Measurements from ENCODE around the gene VASH1. TPM values are rescaled to one million over a fixed set of nuclear protein-coding genes. Genes with fewer than 3 reads are reported as not detected.
A peak's percentile ranks its signal among the peaks of the same experiment; 100 is the strongest.

VASH1 gene
- polyA plus RNA-seq, 2 of the 4 experiments (the other 2 are of a cell fraction), result 2.1 to 6.0 TPM

GRCh38 chr14:76761960-76762410, 717 bp downstream of the VASH1 start:
- no peak for FAIRE-seq
- Histone ChIP-seq H3K4me1 (no peaks in the 10 kb centered on the region; the same call in 2 of the 3 replicates), H3K9me3 (no peaks in the 10 kb centered on the region), H3K4me3 (peak overlapping the region; percentile 78), H3K27ac (peak overlapping the region; percentile 79 to 95), H3K4me2 (peak overlapping the region; percentile 100)
- peak in 1 of 2 experiments; percentile 29; a peak in 3 of 6 replicates for ATAC-seq
- TF ChIP-seq, protein P1, sequence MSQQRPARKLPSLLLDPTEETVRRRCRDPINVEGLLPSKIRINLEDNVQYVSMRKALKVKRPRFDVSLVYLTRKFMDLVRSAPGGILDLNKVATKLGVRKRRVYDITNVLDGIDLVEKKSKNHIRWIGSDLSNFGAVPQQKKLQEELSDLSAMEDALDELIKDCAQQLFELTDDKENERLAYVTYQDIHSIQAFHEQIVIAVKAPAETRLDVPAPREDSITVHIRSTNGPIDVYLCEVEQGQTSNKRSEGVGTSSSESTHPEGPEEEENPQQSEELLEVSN (IDR thresholded peaks at IDR 0.05; ENCODE audit: borderline replicate concordance, low read depth), result 0 out of 2 replicates have a peak, but pooled peaks have one; percentile 4
- TF ChIP-seq ZC3H11A (IDR thresholded peaks at IDR 0.05), result no peak
- TF ChIP-seq CHD4 (IDR thresholded peaks at IDR 0.05; ENCODE audit: borderline replicate concordance), result no peak
- DNase-seq (ENCODE audit: low read depth in 1 of 2, low spot score in 1 of 2), result no peak
- WGBS (ENCODE audit: missing lambda C conversion rate), result 0% methylated on average over 21 of the region's 54 CpGs
- CTCF ChIA-PET, result interaction anchor here (0.8 to 1.7 kb wide), 4 partner anchors 21 to 52 kb away, joined by 3 to 5 read pairs (median 3); no protein-coding TSS in a partner anchor
- POLR2A ChIA-PET, result no interaction called here

GRCh38 chr14:76762411-76763095, 1.3 kb downstream of the VASH1 start:
- DNase-seq (ENCODE audit: low read depth in 1 of 2, low spot score in 1 of 2) (no peak), FAIRE-seq (no peak), ATAC-seq (no peak)
- no peaks in the 10 kb centered on the region for H3K9me3 ChIP-seq
- H3K4me2 ChIP-seq, result peak overlapping the region; percentile 100
- WGBS (ENCODE audit: missing lambda C conversion rate), result 50% methylated on average over 28 of the region's 28 CpGs
- peak overlapping the region; percentile 78 for H3K4me3 ChIP-seq
- ChIA-PET POLR2A (no interaction called here), CTCF (interaction anchor here (1.2 to 1.7 kb wide), 2 partner anchors 21 to 53 kb away, joined by 3 to 5 read pairs; no protein-coding TSS in a partner anchor)
- no peak for TF ChIP-seq HOXB13 (CRISPR knock-in tag; IDR thresholded peaks at IDR 0.05; ENCODE audit: low read depth)
- TF ChIP-seq, protein P2, sequence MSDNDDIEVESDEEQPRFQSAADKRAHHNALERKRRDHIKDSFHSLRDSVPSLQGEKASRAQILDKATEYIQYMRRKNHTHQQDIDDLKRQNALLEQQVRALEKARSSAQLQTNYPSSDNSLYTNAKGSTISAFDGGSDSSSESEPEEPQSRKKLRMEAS (IDR thresholded peaks at IDR 0.05), result peak; percentile 37; the same call in 1 of the 2 replicates
- H3K4me1 ChIP-seq, result no peaks in the 10 kb centered on the region; the same call in 2 of the 3 replicates
- H3K27ac ChIP-seq, result peak overlapping the region; percentile 79 to 95; a peak in 5 of 6 replicates

DNA sequence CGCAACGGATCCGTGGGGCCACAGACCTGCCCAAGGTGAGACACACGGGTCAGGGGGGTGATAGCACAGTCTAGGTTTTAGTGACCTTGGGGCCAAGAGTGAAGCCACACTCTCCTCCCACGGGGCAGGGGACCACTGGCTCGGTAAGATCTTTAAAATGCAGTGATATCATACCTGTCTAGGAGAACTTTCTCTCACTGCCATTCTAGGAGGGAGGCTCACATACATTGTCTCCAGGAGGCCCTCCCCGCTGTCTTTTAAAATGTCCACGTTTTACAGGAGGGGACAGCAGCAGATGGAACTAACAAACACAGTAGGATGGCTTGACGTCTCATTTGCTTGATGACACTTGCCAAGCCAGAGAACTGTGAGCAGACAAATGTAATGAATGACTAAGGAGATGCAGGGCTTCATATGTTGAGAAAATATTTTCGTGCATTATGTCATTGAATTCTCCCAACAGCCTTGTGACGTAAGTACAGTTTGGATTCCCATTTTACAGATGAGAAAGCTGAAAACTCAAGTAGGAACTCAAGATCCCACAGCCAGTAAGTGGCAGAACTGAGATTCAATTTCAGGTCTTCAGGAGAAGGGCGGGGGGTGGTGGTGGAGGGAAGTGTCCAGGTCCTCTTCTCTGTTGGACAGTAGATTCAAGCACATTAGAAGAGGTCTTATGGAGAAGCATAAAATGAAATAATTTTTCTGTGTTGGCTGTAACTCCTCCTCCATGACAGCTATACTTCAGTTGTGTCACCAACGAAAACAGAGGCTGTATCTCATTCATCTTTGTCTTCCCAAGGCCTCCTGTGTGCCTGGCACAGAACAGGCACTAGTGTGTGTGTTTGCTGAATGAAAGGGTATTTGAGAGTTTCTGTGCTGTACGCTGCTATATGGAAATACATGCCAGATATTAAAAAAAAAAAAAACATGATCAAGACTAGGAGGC, 2.1 kb downstream of the VASH1 start:
- DNase-seq (ENCODE audit: low read depth in 1 of 2, low spot score in 1 of 2) (no peak), FAIRE-seq (no peak), ATAC-seq (no peak)
- Histone ChIP-seq H3K4me3 (no peak overlapping the region), H3K27ac (no peak overlapping the region), H3K9me3 (no peaks in the 10 kb centered on the region), H3K4me1 (no peaks in the 10 kb centered on the region; the same call in 2 of the 3 replicates), H3K4me2 (no peak overlapping the region; the same call in 2 of the 3 replicates)
- 76% methylated on average over 14 of the region's 14 CpGs for WGBS (ENCODE audit: missing lambda C conversion rate)
- CTCF ChIA-PET, result no interaction called here
- TF ChIP-seq, protein P1 (IDR thresholded peaks at IDR 0.05; ENCODE audit: borderline replicate concordance, low read depth), result no peak
- TF ChIP-seq HOXB5 (CRISPR knock-in tag; IDR thresholded peaks at IDR 0.05) (no peak), CBX2 (IDR thresholded peaks at IDR 0.05; ENCODE audit: borderline replicate concordance, low read depth) (no peak), MYC (IDR thresholded peaks at IDR 0.05; ENCODE audit: borderline replicate concordance, low read length) (no peak)
- POLR2A ChIA-PET, result no interaction called here

DNA sequence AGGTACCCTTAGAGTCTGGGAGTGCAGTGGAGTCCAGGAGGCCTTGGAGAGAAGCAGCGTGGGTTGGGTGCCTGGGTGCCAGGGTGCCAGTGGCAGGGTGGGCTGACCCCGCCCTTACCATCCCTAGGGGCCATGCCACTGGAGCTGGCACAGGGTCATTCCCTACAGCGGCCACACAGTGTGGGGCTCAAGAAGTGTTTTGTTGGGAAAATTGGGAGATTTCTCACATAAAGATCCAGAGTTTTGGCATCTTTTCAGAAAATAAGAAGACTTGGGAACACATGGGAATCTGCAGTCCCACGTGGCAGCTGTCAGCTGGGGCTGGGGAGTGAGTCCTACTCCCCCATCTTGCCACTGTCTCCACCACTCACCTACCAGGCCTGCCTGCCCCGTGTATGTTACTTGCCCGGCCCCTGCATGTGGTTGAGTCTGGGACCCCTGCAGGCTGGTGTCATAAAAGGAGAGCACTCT, 4.2 kb downstream of the VASH1 start:
- POLR2A ChIA-PET, result no interaction called here
- H3K4me1 ChIP-seq, result no peaks in the 10 kb centered on the region; the same call in 2 of the 3 replicates
- no peak overlapping the region for H3K4me3 ChIP-seq
- DNase-seq (ENCODE audit: low read depth in 1 of 2, low spot score in 1 of 2) (no peak), FAIRE-seq (no peak), ATAC-seq (no peak)
- H3K9me3 ChIP-seq, result no peaks in the 10 kb centered on the region
- no peak overlapping the region for H3K27ac ChIP-seq
- CTCF ChIA-PET, result interaction anchor here (0.8 to 2.3 kb wide), 5 partner anchors 11 to 56 kb away, joined by 3 to 9 read pairs (median 7); no protein-coding TSS in a partner anchor
- H3K4me2 ChIP-seq, result no peak overlapping the region
- WGBS (ENCODE audit: missing lambda C conversion rate), result 67% methylated on average over 6 of the region's 6 CpGs
- TF ChIP-seq HMGXB4 (CRISPR knock-in tag; IDR thresholded peaks at IDR 0.05; ENCODE audit: borderline replicate concordance) (no peak), FOXS1 (CRISPR knock-in tag; IDR thresholded peaks at IDR 0.05) (no peak), NPAS2 (CRISPR knock-in tag; IDR thresholded peaks at IDR 0.05; ENCODE audit: borderline replicate concordance) (no peak), JUN (IDR thresholded peaks at IDR 0.05) (no peak), FOSL2 (IDR thresholded peaks at IDR 0.05) (no peak), FOSL2 (CRISPR knock-in tag; IDR thresholded peaks at IDR 0.05) (no peak), HEYL (CRISPR knock-in tag; IDR thresholded peaks at IDR 0.05) (no peak), KDM5A (IDR thresholded peaks at IDR 0.05) (no peak), CTCF (IDR thresholded peaks at IDR 0.05) (no peak), MAZ (IDR thresholded peaks at IDR 0.05; ENCODE audit: borderline replicate concordance, low read depth, low read length) (no peak), MYC (IDR thresholded peaks at IDR 0.05; ENCODE audit: borderline replicate concordance, low read length) (no peak), CBX8 (IDR thresholded peaks at IDR 0.05) (no peak)
- TF ChIP-seq, protein P1 (IDR thresholded peaks at IDR 0.05; ENCODE audit: borderline replicate concordance, low read depth), result no peak
